Gastroesophageal sphincter (tissue), 3 donors: ENCODE results near the gene TXLNB.

Experiments used
- POLR2A ChIP-seq, 2 donors: fragments of 450-650 bp; IDR thresholded peaks; one replicate each; pipeline ENCODE4 v1.6.1; 2017; ENCODE audit warnings: antibody characterized with exemption in 2 of 2, mild to moderate bottlenecking in 2 of 2, moderate library complexity in 1 of 2
- TF ChIP-seq, protein P1 (sequence below), 4 experiments: fragments of 200-600 bp in 2 of 4; fragments of 450-650 bp in 2 of 4; sonication (generic) in 1 of 4; IDR thresholded peaks; one replicate each; pipeline ENCODE4 v1.5.1; 2017 to 2019; ENCODE audit warnings: antibody characterized with exemption in 4 of 4, mild to moderate bottlenecking in 2 of 4, moderate library complexity in 2 of 4

DNA sequence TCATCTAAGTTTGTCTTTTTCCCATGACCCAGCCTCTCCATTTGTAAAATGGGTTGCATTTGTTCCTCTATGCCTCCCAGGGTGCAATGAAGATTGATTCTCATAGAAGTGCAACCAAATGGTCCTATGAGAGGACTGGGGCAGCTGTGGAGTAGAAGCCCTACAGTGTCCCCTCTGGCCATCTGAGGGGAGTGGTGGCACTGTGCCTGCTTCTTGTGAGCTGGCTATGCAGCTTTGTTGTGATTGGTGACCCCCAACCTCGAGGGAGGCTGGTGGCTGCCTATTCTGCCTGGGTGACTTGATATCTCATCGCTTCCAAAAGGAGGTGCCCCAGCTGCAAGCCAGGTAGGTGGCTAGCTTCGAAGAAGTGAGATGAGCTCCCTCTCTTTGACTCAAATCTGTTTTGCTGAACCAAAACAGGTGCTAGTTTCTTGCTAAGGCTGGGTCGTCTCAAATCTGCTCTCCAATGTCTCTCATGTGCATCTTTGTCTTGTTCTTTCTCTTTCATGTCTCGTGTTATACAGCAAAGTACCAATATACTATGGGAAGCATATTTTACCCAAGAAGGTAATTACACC, 33.9 kb downstream of the TXLNB start:
- TF ChIP-seq, protein P1, sequence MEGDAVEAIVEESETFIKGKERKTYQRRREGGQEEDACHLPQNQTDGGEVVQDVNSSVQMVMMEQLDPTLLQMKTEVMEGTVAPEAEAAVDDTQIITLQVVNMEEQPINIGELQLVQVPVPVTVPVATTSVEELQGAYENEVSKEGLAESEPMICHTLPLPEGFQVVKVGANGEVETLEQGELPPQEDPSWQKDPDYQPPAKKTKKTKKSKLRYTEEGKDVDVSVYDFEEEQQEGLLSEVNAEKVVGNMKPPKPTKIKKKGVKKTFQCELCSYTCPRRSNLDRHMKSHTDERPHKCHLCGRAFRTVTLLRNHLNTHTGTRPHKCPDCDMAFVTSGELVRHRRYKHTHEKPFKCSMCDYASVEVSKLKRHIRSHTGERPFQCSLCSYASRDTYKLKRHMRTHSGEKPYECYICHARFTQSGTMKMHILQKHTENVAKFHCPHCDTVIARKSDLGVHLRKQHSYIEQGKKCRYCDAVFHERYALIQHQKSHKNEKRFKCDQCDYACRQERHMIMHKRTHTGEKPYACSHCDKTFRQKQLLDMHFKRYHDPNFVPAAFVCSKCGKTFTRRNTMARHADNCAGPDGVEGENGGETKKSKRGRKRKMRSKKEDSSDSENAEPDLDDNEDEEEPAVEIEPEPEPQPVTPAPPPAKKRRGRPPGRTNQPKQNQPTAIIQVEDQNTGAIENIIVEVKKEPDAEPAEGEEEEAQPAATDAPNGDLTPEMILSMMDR (IDR thresholded peaks at IDR 0.05) = no peak
- no peak for TF ChIP-seq POLR2A (IDR thresholded peaks at IDR 0.05)
